Testis (tissue), 2 donors: ENCODE data around the gene ACAP3.

Source experiments
- POLR2A ChIP-seq: fragments of 450-650 bp; IDR thresholded peaks from one replicate; pipeline ENCODE4 v1.6.1; 2017; ENCODE audit warnings: antibody characterized with exemption, mild to moderate bottlenecking, moderate library complexity
- TF ChIP-seq, protein P1 (sequence below), 3 experiments: fragments of 450-650 bp in 2 of 3; fragments of 200-600 bp in 1 of 3; sonication (generic) in 1 of 3; IDR thresholded peaks; one replicate each; pipeline ENCODE4 v1.5.1; 2016 to 2019; ENCODE audit warnings: antibody characterized with exemption in 3 of 3, mild to moderate bottlenecking in 2 of 3, moderate library complexity in 1 of 3

DNA sequence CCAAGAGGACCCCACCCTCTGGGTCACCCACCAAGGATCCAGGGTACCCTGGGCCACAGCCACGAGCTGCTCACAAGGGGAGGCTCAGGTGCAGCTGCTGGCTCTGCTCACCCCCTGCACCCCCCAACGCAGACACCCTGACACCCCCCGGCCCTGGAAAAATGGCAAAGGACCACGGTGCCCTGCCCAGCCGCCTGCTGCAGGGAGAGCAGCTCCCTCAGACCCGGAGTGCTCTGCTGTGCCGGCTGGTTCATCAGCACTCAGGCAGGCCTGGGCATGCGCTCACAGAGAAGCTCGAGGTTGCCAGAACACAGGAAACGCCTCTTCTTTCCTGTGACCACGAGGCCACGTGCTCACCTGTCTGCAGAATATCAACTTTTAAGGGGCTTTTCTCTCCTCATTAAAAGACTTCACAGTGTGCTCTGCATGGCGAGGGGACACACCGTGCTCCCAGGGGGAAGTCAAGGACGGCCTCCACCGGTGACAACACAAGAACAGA is 56.9 kb downstream of the ACAP3 start:
- no peak for TF ChIP-seq POLR2A
- TF ChIP-seq, protein P1, sequence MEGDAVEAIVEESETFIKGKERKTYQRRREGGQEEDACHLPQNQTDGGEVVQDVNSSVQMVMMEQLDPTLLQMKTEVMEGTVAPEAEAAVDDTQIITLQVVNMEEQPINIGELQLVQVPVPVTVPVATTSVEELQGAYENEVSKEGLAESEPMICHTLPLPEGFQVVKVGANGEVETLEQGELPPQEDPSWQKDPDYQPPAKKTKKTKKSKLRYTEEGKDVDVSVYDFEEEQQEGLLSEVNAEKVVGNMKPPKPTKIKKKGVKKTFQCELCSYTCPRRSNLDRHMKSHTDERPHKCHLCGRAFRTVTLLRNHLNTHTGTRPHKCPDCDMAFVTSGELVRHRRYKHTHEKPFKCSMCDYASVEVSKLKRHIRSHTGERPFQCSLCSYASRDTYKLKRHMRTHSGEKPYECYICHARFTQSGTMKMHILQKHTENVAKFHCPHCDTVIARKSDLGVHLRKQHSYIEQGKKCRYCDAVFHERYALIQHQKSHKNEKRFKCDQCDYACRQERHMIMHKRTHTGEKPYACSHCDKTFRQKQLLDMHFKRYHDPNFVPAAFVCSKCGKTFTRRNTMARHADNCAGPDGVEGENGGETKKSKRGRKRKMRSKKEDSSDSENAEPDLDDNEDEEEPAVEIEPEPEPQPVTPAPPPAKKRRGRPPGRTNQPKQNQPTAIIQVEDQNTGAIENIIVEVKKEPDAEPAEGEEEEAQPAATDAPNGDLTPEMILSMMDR (IDR thresholded peaks at IDR 0.05) = no peak
